Bronchial epithelial cell (primary cell): ENCODE data around the gene GDI2. TPM values are rescaled to one million over a fixed set of nuclear protein-coding genes. Genes with fewer than 3 reads are reported as not detected.

Source experiments
- DNase-seq: peaks from one replicate; pipeline ENCODE4 v3.0.0-alpha.2; 2010; ENCODE audit warnings: low read depth
- FAIRE-seq: peaks from 2 replicates; lab custom pipeline; 2011; peaks lifted over from hg19 to GRCh38; lab: Jason Lieb, UNC
- H3K27me3 ChIP-seq: 2 replicates; pipeline ENCODE4 v1.5.1; 2011; ENCODE audit warnings: low read length; ENCODE audit not compliant: control insufficient read depth, insufficient read depth
- H3K36me3 ChIP-seq: 2 replicates; pipeline ENCODE4 v1.5.1; 2011; ENCODE audit warnings: low read length; ENCODE audit not compliant: control insufficient read depth, insufficient read depth
- H3K4me3 ChIP-seq: 2 replicates; pipeline ENCODE4 v1.5.1; 2011; ENCODE audit warnings: mild to moderate bottlenecking, low read depth, low read length, control low read depth
- CTCF ChIP-seq: IDR thresholded peaks from 2 replicates; pipeline ENCODE4 v1.5.1; 2011; ENCODE audit warnings: mild to moderate bottlenecking, moderate library complexity, low read length, control low read depth, inconsistent platforms; ENCODE audit not compliant: insufficient read depth, severe bottlenecking
- total RNA-seq: library from RNA; depleted of rRNA; stranded (reverse); fragments of >200 nt; gene quantifications from 2 replicates; pipeline ENCODE4 v1.2.1, GENCODE V29; 2014

Gene GDI2
- total RNA-seq, 1 donor from 2014 or later = 395 TPM

GRCh38 chr10:5757766-5758517 lies 55.3 kb downstream of the GDI2 start:
- peaks cover 16% of the 10 kb centered on the region for H3K36me3 ChIP-seq
- DNase-seq = no peak
- no peak for TF ChIP-seq CTCF
- FAIRE-seq = no peak
- no peak overlapping the region for H3K4me3 ChIP-seq
- no peaks in the 10 kb centered on the region for H3K27me3 ChIP-seq

- DNase-seq = no peak
- H3K36me3 ChIP-seq = peaks cover 11% of the 10 kb centered on the region
- H3K4me3 ChIP-seq = no peak overlapping the region
- no peak for TF ChIP-seq CTCF
- H3K27me3 ChIP-seq = no peaks in the 10 kb centered on the region
- no peak for FAIRE-seq
These were observed 60.8 kb downstream of the GDI2 start for GRCh38 chr10:5752301-5752871.

- no peaks in the 10 kb centered on the region for H3K27me3 ChIP-seq
- TF ChIP-seq CTCF = no peak
- DNase-seq (no peak), FAIRE-seq (no peak)
- H3K4me3 ChIP-seq = no peak overlapping the region
- peaks cover 8% of the 10 kb centered on the region for H3K36me3 ChIP-seq
These were observed 61.5 kb downstream of the GDI2 start for GRCh38 chr10:5751601-5752253.

- H3K4me3 ChIP-seq = no peak overlapping the region
- FAIRE-seq (no peak), DNase-seq (no peak)
- H3K27me3 ChIP-seq = no peaks in the 10 kb centered on the region
- peaks cover 8% of the 10 kb centered on the region for H3K36me3 ChIP-seq
- TF ChIP-seq CTCF = no peak
These were observed 64.8 kb downstream of the GDI2 start for GRCh38 chr10:5748394-5748803.

GRCh38 chr10:5746197-5746596 lies 67.0 kb downstream of the GDI2 start:
- TF ChIP-seq CTCF = no peak
- Histone ChIP-seq H3K4me3 (no peak overlapping the region), H3K27me3 (no peaks in the 10 kb centered on the region), H3K36me3 (peaks cover 9% of the 10 kb centered on the region)
- FAIRE-seq (no peak), DNase-seq (no peak)
